PFSK-1 (cell line): ENCODE measurements around the gene CLIC3.

Experiments used
- FOXP2 ChIP-seq: optimal IDR thresholded peaks from 2 replicates; pipeline ENCODE3; 2011; ENCODE audit warnings: borderline replicate concordance, control low read depth, inconsistent platforms; ENCODE audit not compliant: insufficient read depth; ENCODE audit errors: extremely low read length, extremely low read depth
- POLR2AphosphoS5 ChIP-seq: IDR thresholded peaks from 2 replicates; pipeline ENCODE4 v1.6.1; 2012; ENCODE audit warnings: low read depth, mild to moderate bottlenecking, control low read depth, low read length, moderate library complexity
- REST ChIP-seq, 2 experiments: IDR thresholded peaks; 2 replicates each; pipeline versions ENCODE4 v1.6.1 to v1.8.0; 2011 to 2012; ENCODE audit warnings: low read depth in 2 of 2, low read length in 2 of 2, control low read depth in 1 of 2, inconsistent platforms in 1 of 2, mild to moderate bottlenecking in 1 of 2, moderate library complexity in 1 of 2; ENCODE audit not compliant: insufficient read depth in 1 of 2
- SIN3A ChIP-seq: IDR thresholded peaks from 2 replicates; pipeline ENCODE4 v1.6.1; 2012; ENCODE audit warnings: mild to moderate bottlenecking, low read length, moderate library complexity, borderline replicate concordance; ENCODE audit not compliant: insufficient read depth
- TAF1 ChIP-seq: IDR thresholded peaks from 2 replicates; pipeline ENCODE4 v1.6.1; 2012; ENCODE audit warnings: low read length, control low read depth, borderline replicate concordance; ENCODE audit not compliant: insufficient read depth

CLIC3 gene

GRCh38 chr9:136965771-136966484 is 30.4 kb downstream of the CLIC3 start:
- TF ChIP-seq POLR2AphosphoS5 (no peak), FOXP2 (no peak), TAF1 (no peak), SIN3A (no peak), REST (IDR thresholded peaks at IDR 0.05; ENCODE audit: insufficient read depth in 1 of 2, low read depth in 2 of 2, low read length in 2 of 2) (no peak)

GRCh38 chr9:136964833-136965422 is 31.4 kb downstream of the CLIC3 start:
- TF ChIP-seq POLR2AphosphoS5 (no peak), TAF1 (no peak), FOXP2 (no peak), REST (IDR thresholded peaks at IDR 0.05; ENCODE audit: insufficient read depth in 1 of 2, low read depth in 2 of 2, low read length in 2 of 2) (no peak), SIN3A (no peak)

- TF ChIP-seq POLR2AphosphoS5 (no peak), REST (IDR thresholded peaks at IDR 0.05; ENCODE audit: insufficient read depth in 1 of 2, low read depth in 2 of 2, low read length in 2 of 2) (peak in 1 of 2 experiments; percentile 40; a peak in 1 of 4 replicates), FOXP2 (no peak)
Measured at GRCh38 chr9:136964171-136964689, 32.1 kb downstream of the CLIC3 start.

- no peak for TF ChIP-seq REST (IDR thresholded peaks at IDR 0.05; ENCODE audit: insufficient read depth in 1 of 2, low read depth in 2 of 2, low read length in 2 of 2)
- no peak for TF ChIP-seq SIN3A
- TF ChIP-seq TAF1: no peak
- no peak for TF ChIP-seq POLR2AphosphoS5
- no peak for TF ChIP-seq FOXP2
Measured at GRCh38 chr9:136963751-136964150, 32.6 kb downstream of the CLIC3 start.

GRCh38 chr9:136963341-136963740 is 33.0 kb downstream of the CLIC3 start:
- TF ChIP-seq TAF1: no peak
- no peak for TF ChIP-seq FOXP2
- TF ChIP-seq SIN3A: no peak
- TF ChIP-seq POLR2AphosphoS5: no peak
- TF ChIP-seq REST (IDR thresholded peaks at IDR 0.05; ENCODE audit: insufficient read depth in 1 of 2, low read depth in 2 of 2, low read length in 2 of 2): no peak
